Stimulated activated CD8-positive, alpha-beta memory T cell treated with anti-CD3 and anti-CD28 coated beads, Interleukin-7, amount 100 ng/mL, for 4 hours (primary cell): ENCODE measurements around the gene TFAP2E.
A peak's percentile ranks its signal among the peaks of the same experiment; 100 is the strongest.

ENCODE experiments used
- DNase-seq, 2 donors: peaks; one replicate each; pipeline ENCODE4 v3.0.0-alpha.2; 2020; ENCODE audit warnings: low read depth in 2 of 2

Gene TFAP2E

GRCh38 chr1:35595684-35596083 lies 22.6 kb downstream of the TFAP2E start:
- no peak for DNase-seq

DNA sequence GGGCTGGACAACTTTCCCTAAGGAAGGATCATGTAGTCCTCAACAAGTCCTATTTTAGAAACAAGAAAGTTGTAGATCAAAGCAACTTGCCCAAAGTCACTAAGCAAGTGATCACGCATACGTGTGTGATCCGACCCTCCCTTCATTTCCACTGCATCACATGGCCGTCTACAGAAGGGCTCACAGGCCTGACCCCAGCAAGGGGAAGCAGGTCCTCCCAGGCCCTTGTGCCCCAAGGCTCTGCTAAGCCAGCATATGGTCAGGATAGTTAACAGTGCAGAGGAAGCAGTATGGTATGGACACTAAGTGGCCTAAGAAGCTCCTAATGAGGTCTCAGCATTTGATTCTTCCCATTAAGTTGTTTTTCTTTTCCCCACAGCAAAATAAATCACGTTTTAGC lies 24.8 kb downstream of the TFAP2E start:
- no peak for DNase-seq

DNA sequence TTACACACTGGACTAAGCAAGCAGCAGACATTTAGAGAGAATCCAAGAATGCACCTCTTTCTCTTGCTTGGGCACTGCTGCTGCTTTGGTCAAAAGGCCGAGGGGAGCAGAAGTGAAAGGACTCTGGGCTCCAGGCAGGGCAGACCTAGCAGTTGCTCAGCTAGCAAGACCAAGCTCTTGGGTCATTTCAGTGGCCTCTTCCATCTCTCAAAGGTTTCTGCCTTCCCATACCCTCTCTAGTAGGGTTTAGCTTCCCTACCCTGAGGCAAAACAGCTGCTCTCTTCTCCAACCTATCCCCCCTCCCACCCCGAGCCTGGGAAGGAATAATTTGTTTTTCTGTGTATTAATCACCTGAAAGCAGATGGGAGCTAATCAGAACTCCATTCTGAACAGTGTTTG lies 25.8 kb downstream of the TFAP2E start:
- DNase-seq, result no peak

DNA sequence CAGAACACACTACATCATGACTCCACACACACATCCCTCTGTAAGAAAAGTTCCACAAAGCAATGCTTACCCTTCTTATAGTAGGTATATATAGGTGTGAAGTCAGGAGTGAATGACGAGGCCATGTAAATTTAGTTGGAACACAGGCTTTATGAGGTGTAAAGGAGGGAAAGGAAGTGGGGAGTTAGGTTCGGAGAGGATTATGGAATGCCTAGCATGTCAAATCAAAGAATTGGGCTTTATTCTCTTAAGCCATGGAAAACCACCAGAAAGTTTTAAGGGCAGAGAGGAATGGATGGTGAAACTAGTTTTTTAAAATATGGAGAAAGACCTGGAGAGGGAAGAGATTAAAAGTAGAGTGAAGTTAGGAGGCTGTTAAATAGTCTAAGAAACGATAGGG lies 26.3 kb downstream of the TFAP2E start:
- no peak for DNase-seq

GRCh38 chr1:35600593-35600992 lies 27.5 kb downstream of the TFAP2E start:
- no peak for DNase-seq

DNA sequence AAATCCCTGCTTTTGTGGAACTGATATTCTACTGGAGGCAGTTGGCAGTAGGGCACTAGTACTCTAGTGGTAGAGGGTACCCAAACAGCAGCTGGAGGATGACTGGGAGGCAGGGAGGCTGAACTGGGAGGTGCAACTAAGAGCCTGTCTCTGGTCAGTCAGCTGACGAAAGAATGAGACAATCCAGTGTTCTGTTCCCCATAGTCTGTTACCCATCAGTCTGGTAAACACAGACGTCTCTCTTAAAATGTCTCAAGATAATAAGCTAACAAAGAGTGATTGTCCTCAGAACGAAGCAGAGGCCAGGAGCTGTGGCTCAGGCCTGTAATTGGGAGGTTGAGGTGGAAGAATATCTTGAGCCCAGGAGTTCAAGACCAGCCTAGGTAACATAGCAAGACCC lies 30.4 kb downstream of the TFAP2E start:
- no peak for DNase-seq

GRCh38 chr1:35603941-35604340 lies 30.8 kb downstream of the TFAP2E start:
- no peak for DNase-seq

DNA sequence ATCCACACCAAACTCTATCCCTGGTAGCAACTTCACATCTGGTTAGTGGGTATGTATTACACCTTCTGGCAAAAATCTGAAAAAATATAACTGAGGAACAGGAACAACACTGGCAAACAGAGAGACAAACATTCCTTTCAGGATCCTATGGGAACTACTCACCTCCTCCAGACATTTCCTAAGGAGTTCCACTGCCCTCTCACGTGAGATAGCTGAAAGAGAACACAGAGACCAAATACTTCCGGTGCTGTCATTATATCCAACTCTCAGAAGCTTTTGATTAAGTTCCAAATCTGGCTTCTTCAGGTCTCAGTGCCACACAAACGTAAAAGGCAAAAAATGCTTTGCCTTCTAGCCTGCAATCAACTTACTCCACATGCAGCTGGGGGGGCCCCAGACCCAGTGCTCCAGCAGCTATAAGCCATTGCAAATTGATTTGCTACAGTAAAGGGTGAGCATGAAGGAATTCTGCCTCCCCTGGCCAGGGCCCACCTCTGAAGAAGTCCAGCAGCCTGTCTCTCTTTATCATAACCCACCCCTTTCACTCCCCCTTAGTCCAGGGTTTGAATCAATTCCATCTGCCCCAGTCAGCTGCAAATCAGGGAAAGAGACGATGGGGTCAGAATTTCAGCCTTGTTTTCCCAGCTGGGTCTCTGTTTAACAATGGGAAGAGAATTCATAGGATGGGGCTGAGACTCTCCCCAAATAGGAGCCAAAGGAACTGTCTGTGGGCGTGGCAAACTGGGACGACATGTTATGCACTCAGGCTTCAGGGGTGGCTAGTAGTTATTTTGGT lies 32.2 kb downstream of the TFAP2E start:
- no peak for DNase-seq

DNA sequence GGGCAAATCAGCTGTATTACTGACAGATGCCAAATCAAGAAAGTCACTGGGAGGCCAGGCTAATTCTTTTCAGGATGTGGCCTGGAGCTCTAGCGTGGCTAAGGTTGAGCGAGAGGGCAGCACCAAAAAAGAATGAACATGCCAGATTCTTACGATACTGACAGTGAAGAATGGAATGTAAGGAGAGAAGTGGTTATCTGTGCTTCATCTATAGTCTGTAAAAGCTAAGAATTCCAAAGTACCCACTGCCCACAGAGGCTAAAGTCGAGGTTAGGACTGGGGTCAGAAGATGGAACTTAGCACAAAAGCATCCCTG lies 32.7 kb downstream of the TFAP2E start:
- no peak for DNase-seq

GRCh38 chr1:35611655-35612054 lies 38.5 kb downstream of the TFAP2E start:
- no peak for DNase-seq

DNA sequence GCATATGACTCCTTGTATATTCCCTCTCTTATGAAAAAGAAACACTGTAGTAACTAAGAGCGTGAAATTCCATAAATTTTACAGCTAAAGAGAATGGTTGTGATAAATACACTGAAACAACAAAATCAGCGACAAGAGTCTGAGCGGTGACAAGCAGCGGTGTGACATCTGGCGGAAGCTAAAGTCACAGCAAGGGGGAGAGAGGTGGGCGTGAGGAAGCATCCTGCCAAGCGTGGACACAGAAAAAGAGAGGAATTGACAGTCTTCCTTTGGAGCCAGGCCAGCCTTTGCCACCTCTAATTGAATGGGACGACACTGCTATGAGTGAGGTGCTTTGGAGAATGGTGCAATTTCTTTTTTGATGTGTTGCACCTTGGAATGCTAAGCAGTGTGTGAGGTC lies 42.3 kb downstream of the TFAP2E start:
- DNase-seq, result no peak

GRCh38 chr1:35619237-35620121 lies 46.4 kb downstream of the TFAP2E start:
- no peak for DNase-seq

GRCh38 chr1:35622510-35623178 lies 49.5 kb downstream of the TFAP2E start:
- DNase-seq, result no peak

DNA sequence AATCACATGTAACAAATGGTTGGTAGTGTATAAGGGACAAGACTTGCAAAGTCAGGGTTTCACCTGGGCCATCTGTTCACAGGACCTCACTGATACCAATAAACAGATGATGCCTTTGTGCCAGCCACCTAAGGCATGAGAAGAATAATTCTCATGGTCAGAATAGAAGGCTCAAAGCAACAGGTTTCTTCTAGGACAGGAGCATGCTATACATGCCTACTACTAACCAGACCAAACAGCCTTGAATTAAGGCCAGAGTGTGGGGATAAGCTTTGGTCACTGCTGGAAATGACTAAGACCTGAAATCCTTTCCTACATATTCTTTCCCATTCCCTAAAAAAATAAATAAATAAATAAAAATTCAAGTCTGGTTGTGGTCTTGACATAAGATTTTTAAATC lies 50.7 kb downstream of the TFAP2E start:
- no peak for DNase-seq

DNA sequence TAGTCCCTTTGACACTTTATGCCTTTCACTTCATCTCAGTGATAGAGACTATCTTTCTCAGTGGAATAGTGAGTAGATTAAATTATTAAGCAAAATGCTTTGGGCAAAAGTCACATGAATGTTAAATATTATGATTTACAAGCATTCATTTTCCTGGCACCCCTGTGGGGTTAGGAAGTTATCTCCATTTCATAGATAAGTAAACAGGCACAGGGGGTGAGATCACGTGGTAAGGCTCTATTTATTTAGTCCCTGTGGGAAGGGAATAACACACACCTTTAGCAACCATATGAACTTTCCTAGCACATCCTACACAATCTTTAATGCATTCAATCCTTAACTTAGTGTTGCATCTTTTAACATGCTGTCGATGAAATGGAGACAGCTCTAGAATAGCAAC lies 55.9 kb downstream of the TFAP2E start:
- no peak for DNase-seq

DNA sequence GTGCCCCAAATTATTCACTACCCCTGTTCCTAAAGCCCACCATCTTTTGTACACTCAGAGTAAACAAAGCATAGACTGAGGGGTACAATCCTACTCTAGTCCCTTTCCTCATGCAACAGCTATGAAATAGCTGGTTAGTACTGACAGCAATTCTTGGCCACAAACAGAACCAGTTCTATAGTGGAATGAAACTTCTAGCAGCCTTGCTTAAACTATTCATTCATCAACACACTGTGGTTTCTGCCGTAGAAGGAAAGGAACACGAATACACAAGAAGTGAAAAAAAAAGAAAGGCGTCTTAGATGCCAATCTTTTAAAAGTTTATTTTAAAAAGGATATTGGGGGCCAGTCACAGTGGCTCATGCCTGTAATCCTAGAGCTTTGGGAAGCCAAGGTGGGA lies 58.3 kb downstream of the TFAP2E start:
- no peak for DNase-seq

- no peak for DNase-seq
These were observed 60.4 kb downstream of the TFAP2E start for GRCh38 chr1:35633547-35633946.

GRCh38 chr1:35637401-35637809 lies 64.3 kb downstream of the TFAP2E start:
- no peak for DNase-seq

DNA sequence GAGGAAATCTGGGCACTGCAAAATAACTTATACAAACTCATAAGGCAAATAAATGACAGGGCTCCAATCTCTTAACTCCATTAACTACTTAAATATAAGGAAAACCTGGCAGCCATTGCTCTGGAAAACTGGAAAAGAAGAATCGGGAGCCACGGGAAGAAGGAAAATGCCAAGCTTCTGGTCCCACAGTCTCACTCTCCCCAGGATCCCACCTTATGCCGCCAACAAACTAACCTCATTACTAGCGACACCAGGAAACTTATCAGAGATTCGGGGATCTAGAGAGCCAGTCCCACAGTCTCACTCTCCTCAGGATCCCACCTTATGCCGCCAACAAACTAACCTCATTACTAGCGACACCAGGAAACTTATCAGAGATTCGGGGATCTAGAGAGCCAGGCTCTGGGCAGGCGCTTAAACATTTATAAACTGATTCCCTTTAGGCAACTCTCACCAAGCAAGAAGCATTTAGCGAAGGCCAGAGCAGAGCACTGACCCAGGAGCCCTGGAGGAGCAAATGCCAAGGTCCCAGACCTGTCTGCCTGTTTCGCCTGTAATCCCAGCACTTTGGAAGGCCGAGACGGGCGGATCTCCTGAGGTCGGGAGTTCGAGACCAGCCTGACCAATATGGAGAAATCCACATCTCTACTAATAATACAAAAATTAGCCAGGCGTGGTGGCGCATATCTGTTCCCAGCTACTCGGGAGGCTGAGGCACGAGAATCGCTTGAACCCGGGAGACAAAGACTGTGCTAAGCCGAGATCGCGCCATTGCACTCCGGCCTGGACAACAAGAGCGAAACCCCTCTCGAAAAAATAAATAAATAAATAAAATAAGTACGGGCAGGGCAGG lies 67.5 kb downstream of the TFAP2E start:
- DNase-seq, result no peak

- DNase-seq, result peak; percentile 92 to 93
These were observed 68.2 kb downstream of the TFAP2E start, which contains the start of gene PSMB2 for GRCh38 chr1:35641233-35641866. Gene PSMB2 (minus strand): TSS chr1:35641526. CDS start chr1:35641432, 94 bp downstream.

GRCh38 chr1:35642471-35642955 lies 69.4 kb downstream of the TFAP2E start:
- DNase-seq, result no peak
